Naive thymus-derived CD4-positive, alpha-beta T cell (primary cell): ENCODE results near the gene AQP9. TPM values are rescaled to one million over a fixed set of nuclear protein-coding genes. Genes with fewer than 3 reads are reported as not detected.

Experiments
- ATAC-seq: fragments of 150-1000 bp; cut with Tn5 transposase; 2 replicates; pipeline ENCODE4 v1.10.0; 2021; ENCODE audit warnings: mild to moderate bottlenecking, moderate library complexity
- CTCF ChIA-PET: fragments of 350-600 bp; sonication (Branson Sonifier 250); formaldehyde crosslinking; loops from one replicate; lab custom pipeline; 2021; ENCODE audit warnings: antibody characterized with exemption; lab: Charles Lee
- POLR2A ChIA-PET: fragments of 350-600 bp; sonication (Branson Sonifier 250); formaldehyde crosslinking; loops from one replicate; lab custom pipeline; 2021; ENCODE audit warnings: antibody characterized with exemption, inconsistent platforms; lab: Charles Lee
- DNase-seq, 9 donors: peaks; one replicate each; pipeline versions ENCODE4 v3.0.0 to v3.0.0-alpha.2; 2020 to 2022; ENCODE audit warnings: mixed read lengths in 1 of 9
- H3K27ac ChIP-seq: one replicate; pipeline ENCODE4 v1.7.0; 2013; ENCODE audit warnings: mild to moderate bottlenecking, low read depth, low read length, moderate library complexity
- H3K27me3 ChIP-seq, 2 donors: one replicate each; pipeline ENCODE4 v1.7.0; 2013; ENCODE audit warnings: low read length in 2 of 2, mild to moderate bottlenecking in 2 of 2, moderate library complexity in 2 of 2; ENCODE audit not compliant: control insufficient read depth in 2 of 2, insufficient read depth in 2 of 2
- H3K36me3 ChIP-seq, 3 experiments: 1 replicate in 2 of 3; 2 replicates in 1 of 3; pipeline ENCODE4 v1.7.0; 2013; ENCODE audit warnings: low read length in 3 of 3, mild to moderate bottlenecking in 3 of 3, moderate library complexity in 1 of 3; ENCODE audit not compliant: insufficient read depth in 3 of 3, control insufficient read depth in 2 of 3
- H3K4me1 ChIP-seq, 2 donors: one replicate each; pipeline ENCODE4 v1.7.0; 2013; ENCODE audit warnings: low read length in 2 of 2, mild to moderate bottlenecking in 2 of 2, moderate library complexity in 1 of 2; ENCODE audit not compliant: control insufficient read depth in 2 of 2, insufficient read depth in 2 of 2
- H3K4me3 ChIP-seq: 2 replicates; pipeline ENCODE4 v1.7.0; 2013; ENCODE audit warnings: mild to moderate bottlenecking, low read length
- H3K9me3 ChIP-seq, 3 experiments: 1 replicate in 2 of 3; 2 replicates in 1 of 3; pipeline ENCODE4 v1.7.0; 2013; ENCODE audit warnings: low read length in 3 of 3; ENCODE audit not compliant: control insufficient read depth in 2 of 3
- H3K27ac Mint-ChIP-seq, 9 donors: one replicate each; pipeline ENCODE4 v1.8.0; 2020 to 2022; ENCODE audit warnings: mixed read lengths in 9 of 9, mild to moderate bottlenecking in 8 of 9, moderate library complexity in 5 of 9, inconsistent platforms in 2 of 9
- H3K27me3 Mint-ChIP-seq, 5 donors: one replicate each; pipeline ENCODE4 v1.8.0; 2021 to 2022; ENCODE audit warnings: mixed read lengths in 5 of 5, mild to moderate bottlenecking in 1 of 5
- H3K36me3 Mint-ChIP-seq, 5 donors: one replicate each; pipeline ENCODE4 v1.8.0; 2020 to 2022; ENCODE audit warnings: mixed read lengths in 5 of 5, mild to moderate bottlenecking in 3 of 5, inconsistent platforms in 1 of 5
- H3K4me1 Mint-ChIP-seq, 7 donors: one replicate each; pipeline ENCODE4 v1.8.0; 2020 to 2022; ENCODE audit warnings: mixed read lengths in 7 of 7, mild to moderate bottlenecking in 3 of 7, inconsistent platforms in 1 of 7
- H3K4me3 Mint-ChIP-seq, 10 donors: one replicate each; pipeline ENCODE4 v1.8.0; 2020 to 2022; ENCODE audit warnings: mild to moderate bottlenecking in 10 of 10, mixed read lengths in 10 of 10, moderate library complexity in 6 of 10, inconsistent platforms in 2 of 10
- H3K9me3 Mint-ChIP-seq, 11 donors: one replicate each; pipeline ENCODE4 v1.8.0; 2020 to 2022; ENCODE audit warnings: mixed read lengths in 11 of 11, mild to moderate bottlenecking in 4 of 11, inconsistent platforms in 1 of 11, moderate library complexity in 1 of 11
- intact Hi-C, 2 donors: fragments of 100-400 bp; cut with micrococcal nuclease; formaldehyde crosslinking; loops; one replicate each; pipeline ENCODE4 v1.15.1; 2023
- polyA plus RNA-seq, 2 donors: library from polyadenylated mRNA; unstranded; fragments of 300-500 nt; fragmentation: Illumina TruSeq; gene quantifications; one replicate each; pipeline ENCODE4 v1.2.3, GENCODE V29; 2021
- total RNA-seq, 6 experiments: library from RNA in 5 of 6; stranded (reverse) in 5 of 6; gene quantifications; 1 replicate in 5 of 6; 2 replicates in 1 of 6; pipeline ENCODE4 v1.2.3 and lab custom pipeline; 2021 to 2026

The AQP9 gene
- total and polyA plus RNA-seq, 7 experiments from 2014 or later, result 0.15 to 29.6 (median 8.8) TPM; not detected in 4

DNA sequence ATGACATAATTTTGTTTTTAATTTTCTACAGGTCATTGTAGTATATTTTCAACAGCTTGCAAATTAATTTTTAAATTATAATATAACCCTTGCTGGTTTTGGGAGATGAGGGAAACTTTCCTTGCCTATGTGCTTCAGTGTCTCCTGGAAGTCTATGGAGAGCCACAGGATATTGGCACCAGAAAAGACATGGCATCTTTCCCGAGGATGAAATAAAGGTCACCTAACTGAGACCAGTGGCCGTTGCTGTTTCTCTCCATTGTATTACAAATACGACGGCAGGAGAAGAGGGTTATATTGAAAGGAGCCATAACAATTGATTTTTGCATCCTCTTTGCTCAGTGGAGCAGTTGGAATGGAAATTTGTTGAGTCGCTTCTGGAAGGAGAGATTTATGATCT is 19.9 kb upstream of the AQP9 start:
- Histone ChIP-seq H3K4me1 (no peaks in the 10 kb centered on the region), H3K9me3 (no peaks in the 10 kb centered on the region), H3K4me3 (no peak overlapping the region), H3K27me3 (peaks cover 0 to 5% of the 10 kb centered on the region in 2 donors), H3K27ac (no peak overlapping the region), H3K36me3 (no peaks in the 10 kb centered on the region)
- intact Hi-C loops, result no loop called here
- Mint-ChIP-seq H3K27me3 (peaks cover 6 to 27% (median 21%) of the 10 kb centered on the region in 5 donors), H3K4me3 (no peak overlapping the region), H3K9me3 (no peaks in the 10 kb centered on the region), H3K36me3 (no peaks in the 10 kb centered on the region), H3K4me1 (no peaks in the 10 kb centered on the region), H3K27ac (no peak overlapping the region)
- ChIA-PET POLR2A (no interaction called here), CTCF (no interaction called here)
- DNase-seq (no peak), ATAC-seq (no peak)

DNA sequence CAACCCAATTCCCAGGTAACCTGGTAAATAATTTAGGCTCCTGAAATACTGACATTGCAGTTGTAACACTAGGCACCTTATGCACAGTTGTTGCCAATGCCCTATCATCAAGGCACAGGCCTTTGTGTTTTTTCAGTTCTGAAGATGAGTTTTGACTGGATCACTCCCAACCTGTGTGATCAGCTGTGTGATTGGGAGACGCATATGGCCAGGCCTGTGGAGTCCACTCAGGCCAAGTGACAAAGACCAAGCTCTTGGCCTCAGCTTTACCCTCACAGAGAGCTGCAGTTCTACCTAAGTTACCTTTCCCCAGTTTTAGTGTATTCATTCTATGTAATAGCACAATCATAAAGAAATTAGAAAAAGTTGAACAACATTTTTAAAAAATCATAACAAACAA is 19.2 kb upstream of the AQP9 start:
- Mint-ChIP-seq H3K36me3 (peaks cover 0 to 2% (median 0%) of the 10 kb centered on the region in 5 donors), H3K27ac (no peak overlapping the region), H3K27me3 (peaks cover 3 to 29% (median 22%) of the 10 kb centered on the region in 5 donors), H3K4me3 (no peak overlapping the region), H3K4me1 (no peaks in the 10 kb centered on the region), H3K9me3 (peaks cover 0 to 3% (median 0%) of the 10 kb centered on the region in 11 donors)
- no peak for DNase-seq
- POLR2A ChIA-PET, result no interaction called here
- Histone ChIP-seq H3K36me3 (no peaks in the 10 kb centered on the region), H3K27ac (no peak overlapping the region), H3K4me3 (no peak overlapping the region), H3K27me3 (peaks cover 0 to 5% of the 10 kb centered on the region in 2 donors), H3K4me1 (no peaks in the 10 kb centered on the region), H3K9me3 (no peaks in the 10 kb centered on the region)
- CTCF ChIA-PET, result no interaction called here
- intact Hi-C loops, result no loop called here
- ATAC-seq, result no peak

DNA sequence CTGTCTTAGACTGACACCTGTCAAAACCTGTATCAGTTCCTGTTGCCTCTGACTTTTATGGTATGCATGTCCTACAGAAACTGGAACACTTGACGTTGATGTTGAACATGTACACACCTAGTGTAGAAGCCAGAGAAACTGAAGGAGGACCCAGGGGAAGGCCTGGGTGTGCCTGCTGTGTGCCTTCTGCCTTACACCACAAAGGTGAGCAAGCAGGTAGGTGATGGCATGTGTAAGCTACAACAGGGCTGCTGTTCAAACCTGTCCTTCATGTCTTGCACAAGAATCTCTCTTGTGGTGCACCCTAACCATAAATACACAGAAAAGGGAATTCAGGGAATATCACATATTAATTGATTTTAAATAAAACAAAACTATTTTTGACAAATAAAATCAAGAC is 13.6 kb upstream of the AQP9 start:
- Histone ChIP-seq H3K36me3 (no peaks in the 10 kb centered on the region), H3K4me3 (no peak overlapping the region), H3K27ac (no peak overlapping the region), H3K9me3 (no peaks in the 10 kb centered on the region), H3K27me3 (peaks cover 0 to 5% of the 10 kb centered on the region in 2 donors), H3K4me1 (no peaks in the 10 kb centered on the region)
- intact Hi-C loops, result no loop called here
- H3K4me3 Mint-ChIP-seq, result no peak overlapping the region
- ChIA-PET POLR2A (no interaction called here), CTCF (no interaction called here)
- ATAC-seq (no peak), DNase-seq (no peak)
- peaks cover 0 to 12% (median 0%) of the 10 kb centered on the region in 5 donors for H3K36me3 Mint-ChIP-seq
- H3K27ac Mint-ChIP-seq, result no peak overlapping the region
- no peaks in the 10 kb centered on the region for H3K4me1 Mint-ChIP-seq
- peaks cover 8 to 29% (median 24%) of the 10 kb centered on the region in 5 donors for H3K27me3 Mint-ChIP-seq
- peaks cover 0 to 18% (median 8%) of the 10 kb centered on the region in 11 donors for H3K9me3 Mint-ChIP-seq

DNA sequence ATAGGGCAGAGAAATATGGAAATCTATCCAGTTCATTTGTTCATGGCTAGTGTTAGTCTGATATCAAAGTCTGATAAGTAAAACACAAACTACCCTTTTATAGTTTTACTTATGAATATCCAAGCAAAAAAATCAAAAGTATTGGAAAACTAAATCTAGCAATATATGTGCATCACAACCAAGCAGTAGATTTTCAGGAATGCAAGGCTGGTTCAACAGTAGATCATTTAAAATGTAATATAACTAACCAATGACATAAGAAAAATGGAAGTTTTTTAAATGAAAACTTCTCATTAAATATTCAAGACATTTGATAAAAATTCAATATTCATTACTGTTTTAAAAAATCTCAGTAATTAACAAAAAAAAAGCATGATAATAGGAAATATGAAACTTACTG is 12.8 kb upstream of the AQP9 start:
- H3K36me3 Mint-ChIP-seq, result peaks cover 0 to 12% (median 0%) of the 10 kb centered on the region in 5 donors
- Histone ChIP-seq H3K4me1 (no peaks in the 10 kb centered on the region), H3K4me3 (no peak overlapping the region), H3K36me3 (no peaks in the 10 kb centered on the region), H3K27me3 (peaks cover 0 to 5% of the 10 kb centered on the region in 2 donors), H3K27ac (no peak overlapping the region), H3K9me3 (no peaks in the 10 kb centered on the region)
- peaks cover 0 to 18% (median 8%) of the 10 kb centered on the region in 11 donors for H3K9me3 Mint-ChIP-seq
- H3K27ac Mint-ChIP-seq, result no peak overlapping the region
- ChIA-PET POLR2A (no interaction called here), CTCF (no interaction called here)
- no peaks in the 10 kb centered on the region for H3K4me1 Mint-ChIP-seq
- no peak overlapping the region for H3K4me3 Mint-ChIP-seq
- ATAC-seq (no peak), DNase-seq (no peak)
- intact Hi-C loops, result no loop called here
- H3K27me3 Mint-ChIP-seq, result peaks cover 8 to 29% (median 24%) of the 10 kb centered on the region in 5 donors

DNA sequence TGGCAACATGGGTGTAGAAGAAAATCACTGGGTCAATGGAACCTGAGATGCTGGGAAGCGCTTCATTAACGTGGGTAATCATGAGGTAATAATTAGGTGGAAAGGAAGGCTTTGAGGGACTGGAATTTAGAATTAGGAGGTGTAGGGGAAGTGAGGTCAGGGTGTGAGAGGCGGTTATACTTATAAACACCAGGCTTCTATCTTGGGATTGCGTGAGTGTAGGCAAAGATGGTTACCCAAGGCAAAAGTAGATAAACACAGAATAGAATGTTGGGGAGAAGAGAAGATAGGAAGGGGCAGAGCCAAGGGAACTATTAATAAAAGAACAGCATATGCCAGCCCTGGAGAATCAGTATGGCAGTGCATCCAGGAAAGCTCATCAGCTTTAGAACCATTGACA is 3.3 kb upstream of the AQP9 start:
- Mint-ChIP-seq H3K4me3 (no peak overlapping the region), H3K9me3 (peaks cover 0 to 2% (median 0%) of the 10 kb centered on the region in 11 donors), H3K36me3 (no peaks in the 10 kb centered on the region), H3K4me1 (no peaks in the 10 kb centered on the region), H3K27me3 (peaks cover 4 to 38% (median 17%) of the 10 kb centered on the region in 5 donors), H3K27ac (no peak overlapping the region)
- no peaks in the 10 kb centered on the region for H3K9me3 ChIP-seq
- H3K36me3 ChIP-seq, result no peaks in the 10 kb centered on the region
- no peak overlapping the region for H3K27ac ChIP-seq
- ChIA-PET CTCF (no interaction called here), POLR2A (no interaction called here)
- DNase-seq (no peak), ATAC-seq (no peak)
- H3K4me3 ChIP-seq, result no peak overlapping the region
- no peaks in the 10 kb centered on the region for H3K4me1 ChIP-seq
- intact Hi-C loops, result no loop called here
- no peaks in the 10 kb centered on the region for H3K27me3 ChIP-seq

DNA sequence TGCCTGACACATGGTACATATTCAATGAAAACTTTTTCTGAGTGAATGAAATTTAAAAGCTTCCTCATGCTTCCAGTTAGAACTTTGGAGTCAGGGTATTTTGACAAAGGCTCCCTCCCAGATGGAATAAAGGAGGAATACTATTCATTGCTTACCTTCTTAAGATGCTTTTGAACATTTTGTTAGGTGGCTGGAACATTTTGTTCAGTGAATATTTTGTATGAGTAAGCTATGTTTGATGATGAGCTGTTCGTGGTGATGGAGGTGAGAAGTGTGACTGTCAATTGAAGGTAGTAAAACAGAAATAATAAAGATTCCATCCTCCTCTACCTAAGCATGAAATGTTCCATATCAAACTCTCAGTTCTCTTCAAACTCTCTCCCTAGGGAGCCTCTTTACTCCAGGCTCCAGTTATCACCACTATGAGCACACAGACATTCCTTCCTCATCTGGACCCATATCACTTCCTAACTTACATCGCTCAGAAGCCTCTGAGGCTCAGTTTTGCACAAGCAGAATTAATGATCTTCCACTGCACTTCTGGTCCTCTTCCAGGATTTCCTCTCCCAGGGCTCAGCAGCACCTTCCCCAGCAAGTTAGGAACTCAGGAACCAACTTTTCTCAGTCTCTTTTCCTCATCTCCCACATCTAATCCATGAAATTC is 2.5 kb upstream of the AQP9 start:
- DNase-seq, result no peak
- Histone ChIP-seq H3K27me3 (no peaks in the 10 kb centered on the region), H3K4me3 (no peak overlapping the region), H3K4me1 (no peaks in the 10 kb centered on the region), H3K27ac (no peak overlapping the region), H3K36me3 (no peaks in the 10 kb centered on the region), H3K9me3 (no peaks in the 10 kb centered on the region)
- Mint-ChIP-seq H3K36me3 (no peaks in the 10 kb centered on the region), H3K9me3 (peaks cover 0 to 2% (median 0%) of the 10 kb centered on the region in 11 donors), H3K4me3 (no peak overlapping the region), H3K27me3 (peaks cover 4 to 38% (median 17%) of the 10 kb centered on the region in 5 donors), H3K27ac (no peak overlapping the region), H3K4me1 (no peaks in the 10 kb centered on the region)
- CTCF ChIA-PET, result no interaction called here
- POLR2A ChIA-PET, result no interaction called here
- ATAC-seq, result no peak
- intact Hi-C loops, result no loop called here

DNA sequence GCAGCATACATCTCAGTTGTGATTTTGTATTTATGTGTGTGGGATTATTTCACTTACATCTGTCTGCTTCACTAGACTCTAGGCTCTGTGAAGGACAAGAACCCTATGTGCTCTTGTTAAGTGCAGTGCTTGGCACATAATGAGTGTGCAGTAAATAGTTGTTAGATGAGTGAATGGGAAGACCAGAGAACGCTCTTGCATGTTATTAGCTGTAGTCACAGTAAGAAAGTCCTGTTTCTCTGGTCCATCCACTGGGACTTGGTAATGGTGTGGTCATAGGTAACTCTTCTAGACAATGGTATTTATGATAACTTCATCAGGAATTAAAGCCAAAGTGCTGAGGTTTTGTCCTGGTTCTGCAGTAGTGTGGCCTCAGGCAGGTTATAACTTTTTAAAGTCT is 1.4 kb upstream of the AQP9 start:
- POLR2A ChIA-PET, result no interaction called here
- Histone ChIP-seq H3K36me3 (no peaks in the 10 kb centered on the region), H3K9me3 (no peaks in the 10 kb centered on the region), H3K4me1 (no peaks in the 10 kb centered on the region), H3K27me3 (no peaks in the 10 kb centered on the region), H3K4me3 (no peak overlapping the region), H3K27ac (no peak overlapping the region)
- Mint-ChIP-seq H3K9me3 (peaks cover 0 to 2% (median 0%) of the 10 kb centered on the region in 11 donors), H3K4me1 (no peaks in the 10 kb centered on the region), H3K36me3 (no peaks in the 10 kb centered on the region), H3K4me3 (no peak overlapping the region), H3K27me3 (peaks cover 4 to 38% (median 17%) of the 10 kb centered on the region in 5 donors), H3K27ac (no peak overlapping the region)
- ATAC-seq (no peak), DNase-seq (no peak)
- intact Hi-C loops, result no loop called here
- CTCF ChIA-PET, result no interaction called here
